Ishikawa (cell line): ENCODE measurements around the gene COL15A1.

Experiments
- TAF1 ChIP-seq: IDR thresholded peaks from 2 replicates; pipeline ENCODE4 v1.6.1; 2012; ENCODE audit warnings: low read depth, mild to moderate bottlenecking
- TCF12 ChIP-seq: IDR thresholded peaks from 2 replicates; pipeline ENCODE4 v1.6.1; 2012; ENCODE audit warnings: low read depth

DNA sequence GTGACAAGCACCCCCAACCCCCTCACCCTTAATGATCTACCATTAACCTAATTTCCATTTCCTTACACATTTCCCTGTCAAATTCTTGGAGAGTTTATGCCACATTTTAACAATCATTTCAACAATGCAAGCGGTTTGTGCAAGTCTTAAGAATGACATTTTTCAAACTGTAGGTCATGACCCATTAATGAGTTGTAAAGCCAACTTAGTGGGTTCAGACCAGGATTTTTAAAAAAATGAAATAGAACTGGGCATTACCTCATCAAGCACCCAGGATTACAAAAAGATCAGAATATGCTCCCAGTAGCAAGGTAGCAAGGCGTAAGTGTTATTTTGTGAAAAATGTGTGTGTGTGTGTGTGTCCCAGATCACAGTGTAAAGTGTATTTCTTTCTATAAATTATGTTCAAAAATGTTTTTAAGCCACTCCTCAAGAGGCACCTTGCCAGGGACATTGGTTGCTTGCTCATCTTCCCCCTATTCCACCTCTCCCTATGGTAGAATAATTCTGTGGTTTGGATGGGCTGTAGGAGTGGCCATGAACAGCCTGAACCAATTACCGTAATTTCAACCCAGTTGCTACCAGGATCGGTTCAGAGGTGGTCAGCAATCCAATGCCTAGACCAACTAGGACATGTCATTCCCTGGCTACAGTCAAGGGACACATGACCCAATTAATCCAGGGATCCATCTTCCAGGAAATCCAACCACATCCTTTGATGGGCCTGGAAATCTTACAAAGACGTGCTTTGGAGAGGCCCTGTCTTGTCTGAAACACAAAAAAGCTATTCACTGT lies 146.8 kb downstream of the COL15A1 start:
- TF ChIP-seq TAF1: no peak
- no peak for TF ChIP-seq TCF12
